Measurements from ENCODE around the gene ANKRD33.

ANKRD33 gene

GRCh38 chr12:51850965-51851299 is 37.0 kb upstream of the ANKRD33 start:
- H3K4me1 Mint-ChIP-seq (ENCODE audit: low read depth), result peaks cover 10% of the 10 kb centered on the region
- H3K4me3 Mint-ChIP-seq, result no peak overlapping the region
- peaks cover 52% of the 10 kb centered on the region for H3K27me3 Mint-ChIP-seq (ENCODE audit: low read depth)
- no peaks in the 10 kb centered on the region for H3K9me3 Mint-ChIP-seq
- H3K27ac Mint-ChIP-seq, result no peak overlapping the region
- H3K36me3 Mint-ChIP-seq (ENCODE audit: low read depth), result no peaks in the 10 kb centered on the region

GRCh38 chr12:51851413-51852124 is 36.3 kb upstream of the ANKRD33 start:
- Mint-ChIP-seq H3K27me3 (ENCODE audit: low read depth) (peaks cover 48% of the 10 kb centered on the region), H3K4me1 (ENCODE audit: low read depth) (peaks cover 10% of the 10 kb centered on the region), H3K9me3 (no peaks in the 10 kb centered on the region), H3K36me3 (ENCODE audit: low read depth) (no peaks in the 10 kb centered on the region), H3K27ac (no peak overlapping the region), H3K4me3 (no peak overlapping the region)

DNA sequence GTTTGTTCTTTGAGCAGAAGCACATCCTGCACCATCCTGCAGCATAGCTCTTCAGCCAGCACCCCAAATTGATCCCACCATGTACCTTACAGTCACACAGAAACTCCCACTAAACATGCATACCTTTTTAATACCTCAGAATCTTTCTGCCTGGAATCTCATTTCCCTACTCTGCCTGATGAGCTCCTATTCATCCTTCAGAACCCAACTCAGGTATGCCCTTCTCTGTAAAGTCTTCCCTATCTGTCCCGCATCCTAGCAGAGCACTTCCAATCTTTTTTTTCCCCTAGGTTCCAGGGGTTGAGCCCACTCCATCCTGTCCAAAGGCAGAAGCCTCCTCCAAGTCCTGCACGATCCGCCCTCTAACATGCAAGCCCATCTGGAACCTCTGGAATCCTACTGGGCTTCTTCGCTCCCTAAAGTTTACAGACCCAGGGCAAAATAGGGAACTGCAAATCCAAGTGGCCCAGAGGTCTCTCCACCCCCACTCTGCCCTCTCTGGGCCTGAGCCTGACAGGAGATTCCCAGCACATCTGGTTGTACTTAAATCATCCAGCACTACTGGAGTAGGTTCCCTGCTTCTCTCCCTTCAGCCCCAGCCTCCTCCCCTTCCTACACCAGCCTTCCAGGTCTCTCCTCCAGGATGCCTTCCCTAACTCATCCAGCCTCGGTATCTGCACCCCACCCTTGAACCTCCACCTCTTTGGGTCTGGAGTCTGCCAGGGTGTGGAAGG is 35.3 kb upstream of the ANKRD33 start:
- Mint-ChIP-seq H3K36me3 (ENCODE audit: low read depth) (no peaks in the 10 kb centered on the region), H3K9me3 (no peaks in the 10 kb centered on the region), H3K4me3 (no peak overlapping the region), H3K4me1 (ENCODE audit: low read depth) (peaks cover 8% of the 10 kb centered on the region), H3K27ac (no peak overlapping the region), H3K27me3 (ENCODE audit: low read depth) (peaks cover 46% of the 10 kb centered on the region)

GRCh38 chr12:51855586-51856428 is 32.1 kb upstream of the ANKRD33 start:
- Mint-ChIP-seq H3K36me3 (ENCODE audit: low read depth) (no peaks in the 10 kb centered on the region), H3K27ac (no peak overlapping the region)

DNA sequence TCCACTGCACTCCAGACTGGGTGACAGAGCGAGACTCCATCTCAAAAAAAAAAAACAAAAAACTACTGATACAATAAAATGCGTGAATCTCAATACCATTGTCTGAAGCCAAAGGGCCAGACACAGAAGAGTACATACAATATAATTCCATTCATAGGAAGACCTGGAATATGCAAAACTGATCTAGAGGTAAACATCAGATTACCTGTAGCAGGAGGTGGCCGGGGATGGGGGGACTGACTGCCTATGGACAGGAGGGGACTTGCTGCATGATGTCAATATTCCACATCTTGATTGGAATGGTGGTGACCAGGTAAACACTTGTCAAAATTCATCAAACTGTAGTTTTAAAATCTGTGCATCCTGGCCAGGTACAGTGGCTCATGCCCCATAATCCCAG is 26.9 kb upstream of the ANKRD33 start:
- Mint-ChIP-seq H3K27ac (no peak overlapping the region), H3K36me3 (ENCODE audit: low read depth) (no peaks in the 10 kb centered on the region), H3K9me3 (no peaks in the 10 kb centered on the region), H3K4me1 (ENCODE audit: low read depth) (no peaks in the 10 kb centered on the region), H3K27me3 (ENCODE audit: low read depth) (peaks cover 51% of the 10 kb centered on the region), H3K4me3 (no peak overlapping the region)

More at GRCh38 chr12:51855586-51856428, 32.1 kb upstream of the ANKRD33 start:
- peaks cover 27% of the 10 kb centered on the region for H3K27me3 Mint-ChIP-seq (ENCODE audit: low read depth)
- H3K4me1 Mint-ChIP-seq (ENCODE audit: low read depth), result peaks cover 7% of the 10 kb centered on the region
- H3K9me3 Mint-ChIP-seq, result no peaks in the 10 kb centered on the region
- H3K4me3 Mint-ChIP-seq, result no peak overlapping the region

DNA sequence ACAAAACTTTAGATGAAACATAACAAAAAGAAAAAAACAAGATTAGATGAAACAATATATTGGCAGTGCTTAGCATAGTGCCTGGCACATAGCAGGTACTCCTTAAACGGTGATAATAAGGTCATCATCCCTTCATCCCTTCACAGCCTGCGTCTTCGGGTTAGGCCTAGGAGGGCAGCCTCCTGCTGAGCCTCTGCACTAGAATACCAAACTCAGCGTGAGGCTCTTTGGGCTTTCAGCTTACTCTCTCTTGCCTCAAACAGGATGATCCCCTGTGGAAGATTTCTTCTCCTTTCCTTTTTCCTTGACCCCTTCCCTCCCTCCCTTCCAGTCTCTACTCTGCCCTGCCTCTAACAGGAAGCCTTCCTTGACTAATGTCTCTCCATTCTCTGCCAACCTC is 25.0 kb upstream of the ANKRD33 start:
- H3K27ac Mint-ChIP-seq, result no peak overlapping the region
- peaks cover 57% of the 10 kb centered on the region for H3K27me3 Mint-ChIP-seq (ENCODE audit: low read depth)
- H3K4me3 Mint-ChIP-seq, result no peak overlapping the region

GRCh38 chr12:51863363-51863932 is 24.5 kb upstream of the ANKRD33 start:
- Mint-ChIP-seq H3K4me1 (ENCODE audit: low read depth) (no peaks in the 10 kb centered on the region), H3K4me3 (no peak overlapping the region), H3K27me3 (ENCODE audit: low read depth) (peaks cover 62% of the 10 kb centered on the region), H3K9me3 (no peaks in the 10 kb centered on the region), H3K36me3 (ENCODE audit: low read depth) (no peaks in the 10 kb centered on the region), H3K27ac (no peak overlapping the region)

More for the DNA sequence above, 25.0 kb upstream of the ANKRD33 start:
- H3K9me3 Mint-ChIP-seq, result no peaks in the 10 kb centered on the region
- H3K4me1 Mint-ChIP-seq (ENCODE audit: low read depth), result no peaks in the 10 kb centered on the region
- no peaks in the 10 kb centered on the region for H3K36me3 Mint-ChIP-seq (ENCODE audit: low read depth)

GRCh38 chr12:51863933-51864832 is 23.7 kb upstream of the ANKRD33 start:
- H3K4me3 Mint-ChIP-seq, result no peak overlapping the region
- no peaks in the 10 kb centered on the region for H3K36me3 Mint-ChIP-seq (ENCODE audit: low read depth)
- H3K27me3 Mint-ChIP-seq (ENCODE audit: low read depth), result peaks cover 67% of the 10 kb centered on the region
- no peaks in the 10 kb centered on the region for H3K9me3 Mint-ChIP-seq
- H3K4me1 Mint-ChIP-seq (ENCODE audit: low read depth), result no peaks in the 10 kb centered on the region
- no peak overlapping the region for H3K27ac Mint-ChIP-seq

DNA sequence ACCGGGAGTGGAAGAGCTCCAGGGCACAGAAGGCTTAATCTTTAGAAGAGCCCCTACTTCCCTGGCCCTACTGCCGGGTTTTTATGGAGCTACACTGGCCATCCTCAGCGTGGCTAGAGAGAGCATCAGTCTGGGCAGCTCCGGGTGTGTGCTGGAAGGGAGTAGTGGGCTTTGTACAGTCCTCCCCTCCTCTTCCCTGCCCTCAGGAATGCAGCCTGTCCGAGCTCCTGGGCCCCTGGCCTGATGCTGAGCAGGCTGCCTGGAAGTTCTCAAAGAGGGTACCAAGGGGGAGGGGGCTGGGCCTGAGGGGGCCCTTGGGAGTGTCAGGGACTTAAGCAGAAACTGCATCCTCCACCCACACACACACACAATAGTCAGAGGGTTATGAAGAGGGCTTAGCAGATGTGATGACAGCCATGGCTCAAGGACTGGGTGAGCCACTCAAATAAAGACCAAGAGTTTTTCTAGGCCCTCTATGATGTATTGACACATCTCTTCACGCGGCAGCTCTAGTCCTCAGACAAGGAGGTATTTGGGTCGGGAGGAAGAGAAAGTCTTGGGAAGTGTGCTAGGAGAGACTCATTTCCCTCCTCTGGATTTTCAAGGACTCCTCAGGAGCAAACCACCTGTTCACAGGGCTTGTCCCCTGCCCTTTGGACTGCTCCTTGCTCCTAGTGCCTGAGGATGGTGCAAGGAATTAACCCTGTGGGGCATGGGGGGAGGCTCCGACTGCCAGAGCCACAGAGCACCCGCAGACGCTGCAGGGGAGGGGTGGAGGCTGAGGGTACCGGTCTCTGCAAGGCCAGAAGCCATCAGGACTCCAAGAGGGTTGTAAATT is 22.9 kb upstream of the ANKRD33 start:
- Mint-ChIP-seq H3K27ac (no peak overlapping the region), H3K9me3 (no peaks in the 10 kb centered on the region), H3K27me3 (ENCODE audit: low read depth) (peaks cover 73% of the 10 kb centered on the region), H3K4me1 (ENCODE audit: low read depth) (peaks cover under 1% of the 10 kb centered on the region), H3K36me3 (ENCODE audit: low read depth) (no peaks in the 10 kb centered on the region), H3K4me3 (no peak overlapping the region)

DNA sequence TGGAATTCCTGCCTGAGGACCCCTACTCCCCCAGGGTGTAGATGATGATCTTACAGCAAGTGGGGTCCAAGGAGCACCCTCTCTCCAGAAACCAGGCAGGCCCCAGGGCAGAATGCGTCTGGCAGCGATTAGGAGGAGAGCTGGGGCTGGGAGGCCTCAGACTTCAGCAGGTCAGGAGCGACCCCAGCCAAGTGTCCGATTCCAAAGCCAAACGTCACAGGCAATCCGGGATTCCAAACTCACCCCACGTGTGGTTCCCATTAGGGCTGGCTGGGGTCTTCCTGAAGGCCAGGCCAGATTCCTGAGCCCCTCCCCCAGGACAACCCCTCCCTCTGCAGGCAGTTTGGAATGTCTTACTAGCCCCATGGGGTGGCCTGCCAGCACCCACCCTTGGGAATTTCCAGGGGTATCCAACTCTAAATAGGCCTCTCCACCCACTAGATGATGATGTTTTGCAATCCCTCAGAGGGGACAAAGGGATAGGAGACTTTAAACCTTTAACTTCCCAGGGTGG is 22.1 kb upstream of the ANKRD33 start:
- no peak overlapping the region for H3K27ac Mint-ChIP-seq
- H3K4me1 Mint-ChIP-seq (ENCODE audit: low read depth), result peaks cover 5% of the 10 kb centered on the region
- peaks cover 81% of the 10 kb centered on the region for H3K27me3 Mint-ChIP-seq (ENCODE audit: low read depth)
- no peak overlapping the region for H3K4me3 Mint-ChIP-seq
- no peaks in the 10 kb centered on the region for H3K9me3 Mint-ChIP-seq
- no peaks in the 10 kb centered on the region for H3K36me3 Mint-ChIP-seq (ENCODE audit: low read depth)

DNA sequence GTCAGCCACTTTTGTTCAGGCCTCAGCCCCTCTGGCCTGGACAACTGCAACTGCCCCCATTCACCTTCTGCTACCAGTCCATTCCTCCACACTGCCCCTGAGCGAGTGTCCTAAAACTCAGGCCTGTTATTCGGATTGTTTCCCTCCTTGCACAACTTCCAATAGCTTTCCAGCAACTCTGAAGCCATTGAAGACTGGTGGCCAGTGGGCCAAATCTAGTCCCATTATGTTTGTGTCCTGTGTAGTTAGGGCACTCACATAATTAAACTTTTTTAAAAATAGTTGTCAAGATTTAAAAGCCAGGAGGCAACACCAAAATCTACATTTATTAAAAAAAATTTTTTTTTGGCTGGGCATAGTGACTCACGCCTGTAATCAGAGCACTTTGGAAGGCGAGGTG is 21.6 kb upstream of the ANKRD33 start:
- H3K27me3 Mint-ChIP-seq (ENCODE audit: low read depth), result peaks cover 80% of the 10 kb centered on the region
- H3K27ac Mint-ChIP-seq, result no peak overlapping the region
- H3K4me3 Mint-ChIP-seq, result no peak overlapping the region
- H3K4me1 Mint-ChIP-seq (ENCODE audit: low read depth), result peaks cover 5% of the 10 kb centered on the region
- no peaks in the 10 kb centered on the region for H3K36me3 Mint-ChIP-seq (ENCODE audit: low read depth)
- no peaks in the 10 kb centered on the region for H3K9me3 Mint-ChIP-seq

DNA sequence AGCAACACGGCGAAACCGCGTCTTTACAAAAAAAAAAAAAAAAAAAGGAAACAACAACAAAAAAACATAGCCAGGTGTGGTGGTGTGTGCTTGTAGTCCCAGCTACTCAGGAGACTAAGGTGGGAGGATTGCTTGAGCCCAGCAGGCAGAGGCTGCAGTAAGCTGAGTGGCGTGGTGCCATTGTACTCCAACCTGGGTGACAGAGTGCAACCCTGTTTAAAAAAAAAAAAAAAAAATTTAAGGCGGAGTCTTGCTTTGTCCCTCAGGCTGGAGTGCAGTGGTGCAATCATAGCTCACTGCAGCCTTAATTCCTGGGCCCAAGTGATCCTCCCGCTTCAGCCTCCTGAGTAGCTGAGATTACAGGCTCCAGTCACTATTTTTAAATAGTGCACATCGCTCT is 21.1 kb upstream of the ANKRD33 start:
- no peak overlapping the region for H3K27ac Mint-ChIP-seq
- no peaks in the 10 kb centered on the region for H3K36me3 Mint-ChIP-seq (ENCODE audit: low read depth)
- H3K4me1 Mint-ChIP-seq (ENCODE audit: low read depth), result peaks cover 5% of the 10 kb centered on the region
- H3K4me3 Mint-ChIP-seq, result no peak overlapping the region
- no peaks in the 10 kb centered on the region for H3K9me3 Mint-ChIP-seq
- H3K27me3 Mint-ChIP-seq (ENCODE audit: low read depth), result peaks cover 76% of the 10 kb centered on the region

GRCh38 chr12:51867371-51867770 is 20.5 kb upstream of the ANKRD33 start:
- Mint-ChIP-seq H3K27me3 (ENCODE audit: low read depth) (peaks cover 70% of the 10 kb centered on the region), H3K9me3 (no peaks in the 10 kb centered on the region), H3K4me3 (no peak overlapping the region), H3K36me3 (ENCODE audit: low read depth) (no peaks in the 10 kb centered on the region), H3K27ac (no peak overlapping the region), H3K4me1 (ENCODE audit: low read depth) (peaks cover 5% of the 10 kb centered on the region)

All from T-helper 1 cell treated with Interleukin-12 subunit alpha and Interleukin-12 subunit beta and Interleukin-4 antibody, amounts not matched to agents 30 μg/mL and 1 μg/mL, for 36 hours (primary cell).